ENCODE results near the gene LGALS1. TPM values are rescaled to one million over a fixed set of nuclear protein-coding genes. Genes with fewer than 3 reads are reported as not detected.

The LGALS1 gene
- total RNA-seq, 1 donor from 2014 or later, result 21.0 TPM

- Mint-ChIP-seq H3K27ac (ENCODE audit: unreplicated experiment) (no peak overlapping the region), H3K9me3 (no peaks in the 10 kb centered on the region), H3K4me1 (no peaks in the 10 kb centered on the region), H3K36me3 (ENCODE audit: low read depth) (peaks cover 3% of the 10 kb centered on the region), H3K27me3 (ENCODE audit: low read depth) (no peaks in the 10 kb centered on the region), H3K4me3 (no peak overlapping the region)
- TF ChIP-seq, protein P1, sequence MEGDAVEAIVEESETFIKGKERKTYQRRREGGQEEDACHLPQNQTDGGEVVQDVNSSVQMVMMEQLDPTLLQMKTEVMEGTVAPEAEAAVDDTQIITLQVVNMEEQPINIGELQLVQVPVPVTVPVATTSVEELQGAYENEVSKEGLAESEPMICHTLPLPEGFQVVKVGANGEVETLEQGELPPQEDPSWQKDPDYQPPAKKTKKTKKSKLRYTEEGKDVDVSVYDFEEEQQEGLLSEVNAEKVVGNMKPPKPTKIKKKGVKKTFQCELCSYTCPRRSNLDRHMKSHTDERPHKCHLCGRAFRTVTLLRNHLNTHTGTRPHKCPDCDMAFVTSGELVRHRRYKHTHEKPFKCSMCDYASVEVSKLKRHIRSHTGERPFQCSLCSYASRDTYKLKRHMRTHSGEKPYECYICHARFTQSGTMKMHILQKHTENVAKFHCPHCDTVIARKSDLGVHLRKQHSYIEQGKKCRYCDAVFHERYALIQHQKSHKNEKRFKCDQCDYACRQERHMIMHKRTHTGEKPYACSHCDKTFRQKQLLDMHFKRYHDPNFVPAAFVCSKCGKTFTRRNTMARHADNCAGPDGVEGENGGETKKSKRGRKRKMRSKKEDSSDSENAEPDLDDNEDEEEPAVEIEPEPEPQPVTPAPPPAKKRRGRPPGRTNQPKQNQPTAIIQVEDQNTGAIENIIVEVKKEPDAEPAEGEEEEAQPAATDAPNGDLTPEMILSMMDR (conservative IDR thresholded peaks at IDR 0.05), result no peak
- DNase-seq (ENCODE audit: low read depth, low spot score), result no peak
Observed at GRCh38 chr22:37709445-37709765, 34.0 kb downstream of the LGALS1 start.

GRCh38 chr22:37710675-37711074 is 35.2 kb downstream of the LGALS1 start:
- H3K4me1 Mint-ChIP-seq, result no peaks in the 10 kb centered on the region
- H3K4me3 Mint-ChIP-seq, result no peak overlapping the region
- TF ChIP-seq, protein P1 (conservative IDR thresholded peaks at IDR 0.05), result no peak
- no peak overlapping the region for H3K27ac Mint-ChIP-seq (ENCODE audit: unreplicated experiment)
- no peaks in the 10 kb centered on the region for H3K9me3 Mint-ChIP-seq
- H3K36me3 Mint-ChIP-seq (ENCODE audit: low read depth), result peaks cover 2% of the 10 kb centered on the region
- DNase-seq (ENCODE audit: low read depth, low spot score), result no peak
- H3K27me3 Mint-ChIP-seq (ENCODE audit: low read depth), result no peaks in the 10 kb centered on the region

DNA sequence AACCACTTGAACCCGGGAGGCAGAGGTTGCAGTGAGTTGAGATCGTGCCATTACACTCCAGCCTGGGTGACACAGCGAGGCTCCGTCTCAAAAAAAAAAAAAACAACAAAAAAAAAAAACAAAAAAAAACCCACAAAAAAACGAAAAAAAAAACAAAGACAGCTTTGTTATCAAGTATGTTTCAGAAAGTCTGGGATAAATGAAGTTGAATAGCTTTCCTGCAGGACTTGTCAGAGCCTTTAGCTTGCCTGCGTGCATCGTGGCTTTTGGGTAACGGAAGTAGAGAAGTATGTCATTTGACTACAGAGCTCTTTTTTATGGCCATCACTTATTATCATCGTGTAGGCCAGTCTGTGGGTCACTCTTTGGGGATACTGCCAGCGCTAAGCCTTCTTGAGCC is 36.1 kb downstream of the LGALS1 start:
- Mint-ChIP-seq H3K9me3 (no peaks in the 10 kb centered on the region), H3K27ac (ENCODE audit: unreplicated experiment) (no peak overlapping the region), H3K4me3 (no peak overlapping the region), H3K4me1 (no peaks in the 10 kb centered on the region), H3K36me3 (ENCODE audit: low read depth) (peaks cover under 1% of the 10 kb centered on the region), H3K27me3 (ENCODE audit: low read depth) (no peaks in the 10 kb centered on the region)
- TF ChIP-seq, protein P1 (conservative IDR thresholded peaks at IDR 0.05), result no peak
- DNase-seq (ENCODE audit: low read depth, low spot score), result no peak

DNA sequence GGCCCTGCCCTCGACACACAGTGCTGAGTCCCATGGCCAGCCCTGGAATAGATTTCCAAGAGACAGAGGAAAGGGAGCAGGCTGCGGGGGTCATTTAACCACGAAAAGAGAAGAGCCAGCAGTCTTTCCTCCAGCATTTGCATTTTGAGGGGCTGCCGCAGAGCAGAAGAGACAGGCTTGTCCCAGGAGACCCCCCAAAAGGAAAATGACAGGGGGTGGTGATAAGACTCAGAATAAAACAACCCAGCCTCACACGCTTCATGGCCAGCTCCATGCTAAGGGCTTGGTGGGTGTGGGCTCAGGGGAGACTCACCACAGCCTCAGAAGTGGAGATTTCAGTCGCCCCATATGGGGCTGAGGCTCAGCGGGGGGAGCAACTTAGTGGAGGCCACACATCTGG is 38.3 kb downstream of the LGALS1 start:
- Mint-ChIP-seq H3K27ac (ENCODE audit: unreplicated experiment) (no peak overlapping the region), H3K36me3 (ENCODE audit: low read depth) (peaks cover 9% of the 10 kb centered on the region), H3K9me3 (no peaks in the 10 kb centered on the region), H3K4me3 (no peak overlapping the region), H3K4me1 (no peaks in the 10 kb centered on the region), H3K27me3 (ENCODE audit: low read depth) (no peaks in the 10 kb centered on the region)
- DNase-seq (ENCODE audit: low read depth, low spot score), result no peak
- TF ChIP-seq, protein P1 (conservative IDR thresholded peaks at IDR 0.05), result no peak

- no peak for DNase-seq (ENCODE audit: low read depth, low spot score)
- H3K4me3 Mint-ChIP-seq, result no peak overlapping the region
- H3K9me3 Mint-ChIP-seq, result no peaks in the 10 kb centered on the region
- TF ChIP-seq, protein P1 (conservative IDR thresholded peaks at IDR 0.05), result no peak
- no peaks in the 10 kb centered on the region for H3K27me3 Mint-ChIP-seq (ENCODE audit: low read depth)
- no peaks in the 10 kb centered on the region for H3K4me1 Mint-ChIP-seq
- no peak overlapping the region for H3K27ac Mint-ChIP-seq (ENCODE audit: unreplicated experiment)
- H3K36me3 Mint-ChIP-seq (ENCODE audit: low read depth), result peaks cover 9% of the 10 kb centered on the region
Observed at GRCh38 chr22:37714634-37715033, 39.2 kb downstream of the LGALS1 start.

DNA sequence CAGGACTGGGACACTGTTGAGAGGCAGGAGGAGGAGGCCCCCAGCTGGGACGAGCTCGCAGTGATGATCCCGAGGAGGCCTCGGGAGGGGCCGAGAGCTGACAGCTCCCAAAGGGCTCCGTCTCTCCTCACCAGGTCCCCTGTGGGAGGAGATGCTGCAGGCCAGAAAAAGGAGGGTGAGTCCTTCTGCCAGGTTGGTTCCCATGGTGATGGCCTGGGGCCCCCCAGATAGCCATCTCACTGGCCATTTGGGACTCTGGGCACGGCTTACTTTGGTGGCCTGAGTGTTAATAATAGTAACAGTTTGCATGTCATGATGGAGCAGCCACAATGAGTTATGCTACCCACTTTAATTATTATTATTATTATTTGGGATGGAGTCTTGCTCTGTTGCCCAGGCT is 40.3 kb downstream of the LGALS1 start:
- TF ChIP-seq, protein P1 (conservative IDR thresholded peaks at IDR 0.05), result no peak
- no peak overlapping the region for H3K27ac Mint-ChIP-seq (ENCODE audit: unreplicated experiment)
- H3K27me3 Mint-ChIP-seq (ENCODE audit: low read depth), result no peaks in the 10 kb centered on the region
- DNase-seq (ENCODE audit: low read depth, low spot score), result no peak
- no peaks in the 10 kb centered on the region for H3K9me3 Mint-ChIP-seq
- no peaks in the 10 kb centered on the region for H3K4me1 Mint-ChIP-seq
- no peak overlapping the region for H3K4me3 Mint-ChIP-seq
- peaks cover 9% of the 10 kb centered on the region for H3K36me3 Mint-ChIP-seq (ENCODE audit: low read depth)

All from neural crest cell (in vitro differentiated cells).